IMR-90 (cell line): ENCODE measurements around the gene SSTR4. TPM values are rescaled to one million over a fixed set of nuclear protein-coding genes. Genes with fewer than 3 reads are reported as not detected.

Source experiments
- ATAC-seq: fragments of 200-7000 bp; cut with Tn5 transposase; 2 replicates; pipeline ENCODE4 v1.9.1; 2020; ENCODE audit warnings: low read depth, mild to moderate bottlenecking, moderate library complexity
- BruUV-seq: library from RNA; stranded (reverse); fragments of 400-500 nt; replicated peaks from 2 replicates; lab custom pipeline; 2021; lab: Mats Ljungman, UMichigan
- CTCF ChIA-PET: fragments of 300-600 bp; formaldehyde crosslinking; extraction: SDS; loops from one replicate; lab custom pipeline; 2021; ENCODE audit warnings: antibody characterized with exemption; lab: Yijun Ruan, JAX
- POLR2A ChIA-PET: fragments of 300-600 bp; sonication (Branson Sonifier 250); formaldehyde crosslinking; loops from one replicate; lab custom pipeline; 2022; ENCODE audit warnings: antibody characterized with exemption; ENCODE audit not compliant: unreplicated experiment; lab: Charles Lee
- DNase-seq: peaks from one replicate; pipeline ENCODE4 v3.0.0; 2013
- H2AFZ ChIP-seq: replicated peaks from 2 replicates; pipeline ENCODE3; 2013; ENCODE audit warnings: low read length, mild to moderate bottlenecking; ENCODE audit not compliant: poor library complexity
- H2AK5ac ChIP-seq: 2 replicates; pipeline ENCODE4 v1.6.1; 2013; ENCODE audit warnings: low read depth, low read length, inconsistent platforms
- H2AK9ac ChIP-seq: replicated peaks from 2 replicates; pipeline ENCODE3; 2013; ENCODE audit warnings: mild to moderate bottlenecking, low read depth, low read length, moderate library complexity; ENCODE audit not compliant: poor library complexity
- H2BK120ac ChIP-seq: 2 replicates; pipeline ENCODE4 v1.6.1; 2013; ENCODE audit warnings: low read depth, low read length, inconsistent platforms
- H2BK15ac ChIP-seq: 3 replicates; pipeline ENCODE4 v1.6.1; 2013; ENCODE audit warnings: low read depth, low read length, inconsistent platforms
- H2BK20ac ChIP-seq: 2 replicates; pipeline ENCODE4 v1.6.1; 2013; ENCODE audit warnings: low read depth, mild to moderate bottlenecking, inconsistent platforms, low read length, moderate library complexity
- H2BK5ac ChIP-seq: 2 replicates; pipeline ENCODE4 v1.6.1; 2013; ENCODE audit warnings: mild to moderate bottlenecking, low read depth, low read length, inconsistent platforms; ENCODE audit not compliant: poor library complexity, severe bottlenecking
- H3K14ac ChIP-seq: replicated peaks from 2 replicates; pipeline ENCODE4 v1.6.1; 2013; ENCODE audit warnings: low read depth, low read length, inconsistent platforms
- H3K18ac ChIP-seq: 2 replicates; pipeline ENCODE4 v1.6.1; 2013; ENCODE audit warnings: low read depth, low read length, control low read depth
- H3K23ac ChIP-seq: 2 replicates; pipeline ENCODE4 v1.6.1; 2013; ENCODE audit warnings: low read depth, low read length, inconsistent platforms
- H3K27ac ChIP-seq: 2 replicates; pipeline ENCODE4 v1.5.1; 2013; ENCODE audit warnings: mild to moderate bottlenecking, control low read depth, low read length; ENCODE audit not compliant: insufficient read depth
- H3K27me3 ChIP-seq: 2 replicates; pipeline ENCODE4 v1.6.1; 2013; ENCODE audit warnings: low read length; ENCODE audit not compliant: control insufficient read depth, insufficient read depth
- H3K36me3 ChIP-seq: 2 replicates; pipeline ENCODE4 v1.6.1; 2013; ENCODE audit warnings: low read length, mixed read lengths; ENCODE audit not compliant: control insufficient read depth, insufficient read depth
- H3K4ac ChIP-seq: 2 replicates; pipeline ENCODE4 v1.6.1; 2013; ENCODE audit warnings: low read depth, low read length, inconsistent platforms
- H3K4me1 ChIP-seq: 2 replicates; pipeline ENCODE4 v1.6.1; 2013; ENCODE audit warnings: low read length, mixed read lengths; ENCODE audit not compliant: control insufficient read depth, insufficient read depth
- H3K4me2 ChIP-seq: 2 replicates; pipeline ENCODE4 v1.6.1; 2013; ENCODE audit warnings: low read depth, mild to moderate bottlenecking, control low read depth, low read length, moderate library complexity
- H3K4me3 ChIP-seq: 2 replicates; pipeline ENCODE4 v1.5.1; 2013; ENCODE audit warnings: low read depth, mild to moderate bottlenecking, control low read depth, low read length, moderate library complexity; ENCODE audit not compliant: insufficient read depth
- H3K56ac ChIP-seq: 2 replicates; pipeline ENCODE4 v1.6.1; 2013; ENCODE audit warnings: low read length, inconsistent platforms; ENCODE audit not compliant: insufficient read depth; ENCODE audit errors: extremely low read depth
- H3K79me1 ChIP-seq, 2 experiments: 2 replicates each; pipeline ENCODE4 v1.6.1; 2013; ENCODE audit warnings: low read length in 2 of 2, inconsistent platforms in 1 of 2, low read depth in 1 of 2
- H3K9ac ChIP-seq: 2 replicates; pipeline ENCODE4 v1.6.1; 2013; ENCODE audit warnings: low read depth, low read length, control low read depth
- H3K9me1 ChIP-seq: 2 replicates; pipeline ENCODE4 v1.6.1; 2013; ENCODE audit warnings: low read length, inconsistent platforms; ENCODE audit not compliant: insufficient read depth
- H3K9me3 ChIP-seq: 2 replicates; pipeline ENCODE4 v1.6.1; 2013; ENCODE audit warnings: low read length; ENCODE audit not compliant: control insufficient read depth, insufficient read depth
- H4K20me1 ChIP-seq: 2 replicates; pipeline ENCODE4 v1.6.1; 2013; ENCODE audit warnings: low read length, inconsistent platforms; ENCODE audit not compliant: insufficient read depth
- H4K5ac ChIP-seq: 2 replicates; pipeline ENCODE4 v1.6.1; 2013; ENCODE audit warnings: mild to moderate bottlenecking, low read depth, low read length, control low read depth
- H4K8ac ChIP-seq, 2 experiments: 2 replicates each; pipeline ENCODE4 v1.6.1; 2013; ENCODE audit warnings: low read depth in 2 of 2, low read length in 2 of 2, control low read depth in 1 of 2, inconsistent platforms in 1 of 2
- H4K91ac ChIP-seq: 2 replicates; pipeline ENCODE4 v1.6.1; 2013; ENCODE audit warnings: low read depth, low read length, inconsistent platforms; ENCODE audit not compliant: insufficient read depth
- BHLHE40 ChIP-seq: fragments of 150-350 bp; IDR thresholded peaks from 2 replicates; pipeline ENCODE4 v1.6.1; 2016; ENCODE audit warnings: mild to moderate bottlenecking, low read depth, low read length
- CEBPB ChIP-seq: IDR thresholded peaks from 2 replicates; pipeline ENCODE4 v1.6.1; 2012; ENCODE audit warnings: low read depth, low read length, improper control_type of control experiment
- FOS ChIP-seq: fragments of 150-350 bp; IDR thresholded peaks from 2 replicates; pipeline ENCODE4 v1.6.1; 2016; ENCODE audit warnings: low read depth, low read length
- MAZ ChIP-seq: IDR thresholded peaks from 2 replicates; pipeline ENCODE4 v1.6.1; 2012; ENCODE audit warnings: low read depth, mild to moderate bottlenecking, low read length, improper control_type of control experiment, moderate library complexity, borderline replicate concordance
- MXI1 ChIP-seq: IDR thresholded peaks from 2 replicates; pipeline ENCODE4 v1.6.1; 2012; ENCODE audit warnings: low read depth, mild to moderate bottlenecking, low read length, moderate library complexity, borderline replicate concordance
- NFE2L2 ChIP-seq: fragments of 150-350 bp; IDR thresholded peaks from 2 replicates; pipeline ENCODE4 v1.6.1; 2016; ENCODE audit warnings: low read depth, mild to moderate bottlenecking, low read length
- POLR2A ChIP-seq: IDR thresholded peaks from 2 replicates; pipeline ENCODE4 v1.6.1; 2012; ENCODE audit warnings: mild to moderate bottlenecking, low read depth, low read length
- RAD21 ChIP-seq: IDR thresholded peaks from 2 replicates; pipeline ENCODE4 v1.6.1; 2012; ENCODE audit warnings: low read length, improper control_type of control experiment
- RFX5 ChIP-seq: IDR thresholded peaks from 2 replicates; pipeline ENCODE4 v1.8.0; 2012; ENCODE audit warnings: low read depth, mild to moderate bottlenecking, low read length, moderate library complexity
- SMC3 ChIP-seq: fragments of 150-350 bp; IDR thresholded peaks from 2 replicates; pipeline ENCODE4 v1.6.1; 2016; ENCODE audit warnings: low read depth, mild to moderate bottlenecking, antibody characterized with exemption, low read length, moderate library complexity
- whole genome bisulfite sequencing, 2 experiments: methylation state at CpG; one replicate each; pipeline versions ENCODE4 v1.1.5 to v1.1.7; 2013; ENCODE audit warnings: missing lambda C conversion rate in 2 of 2; ENCODE audit not compliant: insufficient read length in 1 of 2; ENCODE audit errors: extremely low coverage in 2 of 2; 5-methylcytosine and 5-hydroxymethylcytosine counted together
- dilution Hi-C: fragments of 300-500 bp; cut with HindIII; formaldehyde crosslinking; loops from one replicate; pipeline ENCODE4 v1.14.3; 2018; ENCODE audit warnings: low sequenced_read_pairs; ENCODE audit not compliant: unreplicated experiment
- in situ Hi-C: fragments of 300-500 bp; cut with MboI; formaldehyde crosslinking; loops from 3 replicates; pipeline ENCODE4 v1.14.3; 2019; ENCODE audit warnings: low sequenced_read_pairs, inconsistent platforms, mixed read lengths
- intact Hi-C: fragments of 100-400 bp; cut with micrococcal nuclease; formaldehyde crosslinking; loops from 2 replicates; pipeline ENCODE4 v1.10.0; 2022
- polyA plus RNA-seq, 3 experiments: library from polyadenylated mRNA; depleted of rRNA; stranded (reverse); fragments of >200 nt; gene quantifications; 2 replicates each; pipeline ENCODE4 v1.2.3, GENCODE V29; 2012; ENCODE audit warnings: low replicate concordance in 1 of 3
- total RNA-seq: library from RNA; depleted of rRNA; stranded (reverse); fragments of >200 nt; gene quantifications from 2 replicates; pipeline ENCODE4 v1.2.3, GENCODE V29; 2012
- TF ChIP-seq, protein P1 (sequence below): conservative IDR thresholded peaks from 2 replicates; pipeline ENCODE4 v1.5.1; 2012; ENCODE audit warnings: mild to moderate bottlenecking, low read depth, low read length, improper control_type of control experiment
- TF ChIP-seq, protein P2 (sequence below): fragments of 150-350 bp; IDR thresholded peaks from 2 replicates; pipeline ENCODE4 v1.6.1; 2017; ENCODE audit warnings: mild to moderate bottlenecking, antibody characterized with exemption, low read length, low read depth
- TF ChIP-seq, protein P3 (sequence below): fragments of 150-350 bp; IDR thresholded peaks from 2 replicates; pipeline ENCODE4 v1.6.1; 2016; ENCODE audit warnings: low read depth, mild to moderate bottlenecking, low read length, moderate library complexity, borderline replicate concordance

Gene SSTR4
- total and polyA plus RNA-seq, 2 of the 4 experiments (the other 2 are of a cell fraction): not detected

DNA sequence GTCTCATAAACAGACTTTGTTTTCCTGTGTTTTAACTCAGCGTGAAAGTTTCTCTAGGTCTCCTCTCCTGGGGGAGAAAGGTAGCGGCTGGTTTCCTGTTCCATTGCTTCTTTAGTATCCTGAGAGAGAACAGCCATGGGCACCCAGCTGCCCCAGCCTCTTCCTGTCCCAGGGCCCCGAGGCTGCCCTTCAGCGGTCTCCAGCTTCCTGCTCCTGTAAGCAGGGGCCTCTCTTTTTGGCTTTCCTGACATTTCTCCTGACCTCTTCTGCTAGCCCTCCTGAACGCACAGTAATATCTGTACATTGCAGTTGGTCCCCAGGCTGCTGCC is 2.4 kb upstream of the SSTR4 start:
- ChIA-PET CTCF (interaction anchor here (0.6 kb wide), 1 partner anchor 47 kb away, joined by 4 read pairs; no protein-coding TSS in a partner anchor), POLR2A (no interaction called here)
- Histone ChIP-seq H3K79me1 (no peaks in the 10 kb centered on the region), H2BK5ac (no peak overlapping the region), H4K5ac (no peak overlapping the region), H3K4me1 (no peaks in the 10 kb centered on the region), H3K18ac (no peak overlapping the region), H2AFZ (no peak overlapping the region), H3K23ac (no peak overlapping the region), H3K9me3 (no peaks in the 10 kb centered on the region), H3K27me3 (peaks cover 16% of the 10 kb centered on the region), H2BK120ac (no peak overlapping the region), H4K20me1 (no peaks in the 10 kb centered on the region), H3K36me3 (no peaks in the 10 kb centered on the region), H4K91ac (no peak overlapping the region), H3K14ac (no peak overlapping the region), H3K56ac (no peak overlapping the region), H3K9ac (no peak overlapping the region), H2BK20ac (no peak overlapping the region), H2AK5ac (no peak overlapping the region), H3K9me1 (no peaks in the 10 kb centered on the region), H2BK15ac (no peak overlapping the region), H3K4ac (no peak overlapping the region), H3K4me3 (no peak overlapping the region), H3K27ac (no peak overlapping the region), H3K4me2 (no peak overlapping the region), H4K8ac (no peak overlapping the region), H2AK9ac (no peak overlapping the region)
- dilution Hi-C loops (no loop called here), in situ Hi-C loops (no loop called here), intact Hi-C loops (no loop called here)
- no TSS peak for BruUV-seq
- TF ChIP-seq RAD21: no peak
- no peak for TF ChIP-seq FOS
- TF ChIP-seq, protein P1, sequence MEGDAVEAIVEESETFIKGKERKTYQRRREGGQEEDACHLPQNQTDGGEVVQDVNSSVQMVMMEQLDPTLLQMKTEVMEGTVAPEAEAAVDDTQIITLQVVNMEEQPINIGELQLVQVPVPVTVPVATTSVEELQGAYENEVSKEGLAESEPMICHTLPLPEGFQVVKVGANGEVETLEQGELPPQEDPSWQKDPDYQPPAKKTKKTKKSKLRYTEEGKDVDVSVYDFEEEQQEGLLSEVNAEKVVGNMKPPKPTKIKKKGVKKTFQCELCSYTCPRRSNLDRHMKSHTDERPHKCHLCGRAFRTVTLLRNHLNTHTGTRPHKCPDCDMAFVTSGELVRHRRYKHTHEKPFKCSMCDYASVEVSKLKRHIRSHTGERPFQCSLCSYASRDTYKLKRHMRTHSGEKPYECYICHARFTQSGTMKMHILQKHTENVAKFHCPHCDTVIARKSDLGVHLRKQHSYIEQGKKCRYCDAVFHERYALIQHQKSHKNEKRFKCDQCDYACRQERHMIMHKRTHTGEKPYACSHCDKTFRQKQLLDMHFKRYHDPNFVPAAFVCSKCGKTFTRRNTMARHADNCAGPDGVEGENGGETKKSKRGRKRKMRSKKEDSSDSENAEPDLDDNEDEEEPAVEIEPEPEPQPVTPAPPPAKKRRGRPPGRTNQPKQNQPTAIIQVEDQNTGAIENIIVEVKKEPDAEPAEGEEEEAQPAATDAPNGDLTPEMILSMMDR: no peak
- TF ChIP-seq, protein P2, sequence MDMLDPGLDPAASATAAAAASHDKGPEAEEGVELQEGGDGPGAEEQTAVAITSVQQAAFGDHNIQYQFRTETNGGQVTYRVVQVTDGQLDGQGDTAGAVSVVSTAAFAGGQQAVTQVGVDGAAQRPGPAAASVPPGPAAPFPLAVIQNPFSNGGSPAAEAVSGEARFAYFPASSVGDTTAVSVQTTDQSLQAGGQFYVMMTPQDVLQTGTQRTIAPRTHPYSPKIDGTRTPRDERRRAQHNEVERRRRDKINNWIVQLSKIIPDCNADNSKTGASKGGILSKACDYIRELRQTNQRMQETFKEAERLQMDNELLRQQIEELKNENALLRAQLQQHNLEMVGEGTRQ: no peak
- no peak for TF ChIP-seq SMC3
- TF ChIP-seq BHLHE40: no peak
- TF ChIP-seq RFX5: no peak
- TF ChIP-seq, protein P3, sequence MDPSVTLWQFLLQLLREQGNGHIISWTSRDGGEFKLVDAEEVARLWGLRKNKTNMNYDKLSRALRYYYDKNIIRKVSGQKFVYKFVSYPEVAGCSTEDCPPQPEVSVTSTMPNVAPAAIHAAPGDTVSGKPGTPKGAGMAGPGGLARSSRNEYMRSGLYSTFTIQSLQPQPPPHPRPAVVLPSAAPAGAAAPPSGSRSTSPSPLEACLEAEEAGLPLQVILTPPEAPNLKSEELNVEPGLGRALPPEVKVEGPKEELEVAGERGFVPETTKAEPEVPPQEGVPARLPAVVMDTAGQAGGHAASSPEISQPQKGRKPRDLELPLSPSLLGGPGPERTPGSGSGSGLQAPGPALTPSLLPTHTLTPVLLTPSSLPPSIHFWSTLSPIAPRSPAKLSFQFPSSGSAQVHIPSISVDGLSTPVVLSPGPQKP: no peak
- TF ChIP-seq CEBPB: no peak
- TF ChIP-seq NFE2L2: no peak
- no peak for TF ChIP-seq POLR2A
- no peak for TF ChIP-seq MAZ
- TF ChIP-seq MXI1: no peak
- no peak for DNase-seq
- WGBS, 2 experiments: 70% methylated on average over 2 of the region's 5 CpGs; no CpG with 5 or more reads in 1 of the 2 experiments
- no peak for ATAC-seq
